K562 (cell line): Measurements from ENCODE around the gene CIB2. TPM values are rescaled to one million over a fixed set of nuclear protein-coding genes. Genes with fewer than 3 reads are reported as not detected.

Experiments used
- ATAC-seq: fragments of 200-7000 bp; cut with Tn5 transposase; 3 replicates; pipeline ENCODE4 v1.9.1; 2020; ENCODE audit warnings: moderate library complexity
- BruUV-seq: library from RNA; stranded (reverse); fragments of 400-500 nt; replicated peaks from 2 replicates; lab custom pipeline; 2021; lab: Mats Ljungman, UMichigan
- CTCF ChIA-PET: fragments of 300-600 bp; formaldehyde crosslinking; extraction: SDS; loops from one replicate; lab custom pipeline; 2021; ENCODE audit warnings: low intra/inter-chr PET ratio; lab: Yijun Ruan, JAX
- POLR2A ChIA-PET: fragments of 300-600, 350-650 bp; sonication (Branson Sonifier 250); formaldehyde crosslinking; extraction: SDS; loops from one replicate; lab custom pipeline; 2021; ENCODE audit warnings: antibody characterized with exemption, inconsistent platforms; lab: Yijun Ruan, JAX
- DNase-seq, 4 experiments: peaks; one replicate each; pipeline versions ENCODE4 v3.0.0 to v3.0.0-alpha.2; 2011 to 2018; ENCODE audit warnings: low spot score in 3 of 4, mixed read lengths in 3 of 4; ENCODE audit errors: extremely low read depth in 1 of 4
- FAIRE-seq: peaks from 2 replicates; lab custom pipeline; 2011; peaks lifted over from hg19 to GRCh38; lab: Jason Lieb, UNC
- H2AFZ ChIP-seq: 2 replicates; pipeline ENCODE4 v1.6.0; 2011; ENCODE audit warnings: low read depth, low read length, control low read depth, inconsistent platforms
- H3K27ac ChIP-seq: fragments of 200-600 bp; 3 replicates; pipeline ENCODE4 v1.8.0; 2011; ENCODE audit warnings: low read depth, mild to moderate bottlenecking, control low read depth, inconsistent platforms, low read length, moderate library complexity, mixed read lengths; ENCODE audit errors: extremely low read depth
- H3K27me3 ChIP-seq, 2 experiments: fragments of 300-600 bp in 1 of 2; 2 replicates in 1 of 2; 3 replicates in 1 of 2; pipeline versions ENCODE4 v1.6.0 to v1.8.0; 2011; ENCODE audit warnings: inconsistent platforms in 2 of 2, low read length in 2 of 2, mild to moderate bottlenecking in 1 of 2, mixed read lengths in 1 of 2, moderate library complexity in 1 of 2; ENCODE audit not compliant: control insufficient read depth in 2 of 2, insufficient read depth in 2 of 2
- H3K36me3 ChIP-seq: fragments of 300-600 bp; 3 replicates; pipeline ENCODE4 v1.8.0; 2011; ENCODE audit warnings: mild to moderate bottlenecking, low read length, inconsistent platforms; ENCODE audit not compliant: control insufficient read depth, insufficient read depth
- H3K4me1 ChIP-seq, 2 experiments: fragments of 200-600 bp in 1 of 2; replicated peaks in 1 of 2; 2 replicates in 1 of 2; 3 replicates in 1 of 2; pipeline versions ENCODE4 v1.5.1 to v1.8.0; 2011; ENCODE audit warnings: inconsistent platforms in 2 of 2, low read length in 2 of 2, mild to moderate bottlenecking in 1 of 2, mixed read lengths in 1 of 2, moderate library complexity in 1 of 2; ENCODE audit not compliant: control insufficient read depth in 2 of 2, insufficient read depth in 2 of 2
- H3K4me2 ChIP-seq: 2 replicates; pipeline ENCODE4 v1.6.1; 2011; ENCODE audit warnings: low read length, control low read depth, inconsistent platforms, mixed read lengths; ENCODE audit not compliant: insufficient read depth
- H3K4me3 ChIP-seq: fragments of 200-600 bp; sonication (generic), shearing (Covaris generic); 2 replicates; pipeline ENCODE4 v1.5.1; 2016; ENCODE audit warnings: control low read depth, inconsistent platforms
- H3K79me2 ChIP-seq: fragments of 200-600 bp; 3 replicates; pipeline ENCODE4 v1.8.0; 2011; ENCODE audit warnings: low read length, inconsistent platforms; ENCODE audit not compliant: control insufficient read depth, insufficient read depth
- H3K9ac ChIP-seq, 2 experiments: 2 replicates each; pipeline versions ENCODE4 v1.6.0 to v1.6.1; 2011; ENCODE audit warnings: low read depth in 2 of 2, low read length in 2 of 2, control low read depth in 1 of 2, inconsistent platforms in 1 of 2, mild to moderate bottlenecking in 1 of 2, mixed read lengths in 1 of 2; ENCODE audit not compliant: insufficient read depth in 1 of 2
- H3K9me1 ChIP-seq: one replicate; pipeline ENCODE4 v1.6.0; 2011; ENCODE audit warnings: inconsistent platforms, mild to moderate bottlenecking, low read length, moderate library complexity; ENCODE audit not compliant: control insufficient read depth, insufficient read depth
- H3K9me3 ChIP-seq: replicated peaks from 2 replicates; pipeline ENCODE4 v1.5.1; 2011; ENCODE audit warnings: low read depth, low read length, inconsistent platforms; ENCODE audit not compliant: control insufficient read depth, insufficient read depth
- H4K20me1 ChIP-seq: replicated peaks from 2 replicates; pipeline ENCODE4 v1.6.1; 2011; ENCODE audit warnings: low read length, inconsistent platforms, mixed read lengths; ENCODE audit not compliant: control insufficient read depth, insufficient read depth
- ARID1B ChIP-seq: fragments of 450-650 bp; IDR thresholded peaks from 2 replicates; pipeline ENCODE4 v1.6.1; 2016; ENCODE audit warnings: antibody characterized with exemption, mild to moderate bottlenecking, inconsistent platforms
- ARNT ChIP-seq, 2 experiments: fragments of 450-650 bp; IDR thresholded peaks; 2 replicates each; pipeline ENCODE4 v1.6.1; 2016; ENCODE audit warnings: mild to moderate bottlenecking in 1 of 2
- CBFA2T2 ChIP-seq: fragments of 450-650 bp; conservative IDR thresholded peaks from 2 replicates; pipeline ENCODE4 v1.6.1; 2017; ENCODE audit warnings: mild to moderate bottlenecking
- CHAMP1 ChIP-seq: fragments of 450-650 bp; IDR thresholded peaks from 2 replicates; pipeline ENCODE4 v1.6.1; 2016; ENCODE audit warnings: mild to moderate bottlenecking
- DIDO1 ChIP-seq: fragments of 450-650 bp; IDR thresholded peaks from 2 replicates; pipeline ENCODE4 v1.6.1; 2016; ENCODE audit warnings: low read depth, missing biosample characterization, missing genetic modification characterization
- ELF1 ChIP-seq: fragments of 200-800 bp; sonication (Bioruptor generic); IDR thresholded peaks from 2 replicates; pipeline ENCODE4 v1.6.1; 2016; ENCODE audit warnings: missing genetic modification characterization, missing compliant biosample characterization
- FOXJ2 ChIP-seq: fragments of 200-800 bp; sonication (Bioruptor generic); IDR thresholded peaks from 2 replicates; pipeline ENCODE4 v1.6.1; 2016; ENCODE audit warnings: missing genetic modification characterization, missing compliant biosample characterization
- GATAD2B ChIP-seq: fragments of 450-650 bp; IDR thresholded peaks from 2 replicates; pipeline ENCODE4 v1.6.1; 2017; ENCODE audit warnings: mild to moderate bottlenecking, borderline replicate concordance
- HNRNPK ChIP-seq: fragments of 200-400 bp; formaldehyde crosslinking; IDR thresholded peaks from one replicate; pipeline ENCODE4 v1.6.1; 2018; ENCODE audit warnings: mild to moderate bottlenecking, low read depth, low read length; ENCODE audit not compliant: poor library complexity, severe bottlenecking
- JUNB ChIP-seq: fragments of 450-650 bp; formaldehyde crosslinking; conservative IDR thresholded peaks from 2 replicates; pipeline ENCODE4 v1.4.0; 2020; ENCODE audit warnings: mild to moderate bottlenecking
- MIER1 ChIP-seq: fragments of 450-650 bp; IDR thresholded peaks from 2 replicates; pipeline ENCODE4 v1.6.1; 2016; ENCODE audit warnings: antibody characterized with exemption, mild to moderate bottlenecking, low read depth
- MYC ChIP-seq, 2 experiments: fragments of 250-450 bp in 1 of 2; sonication (Bioruptor Pico) in 1 of 2; IDR thresholded peaks; 2 replicates each; pipeline versions ENCODE4 v1.5.1 to v1.6.1; 2012 to 2021; ENCODE audit warnings: low read depth in 2 of 2, borderline replicate concordance in 1 of 2, improper control_type of control experiment in 1 of 2, low read length in 1 of 2, mild to moderate bottlenecking in 1 of 2, moderate library complexity in 1 of 2
- POLR2A ChIP-seq: fragments of 450-650 bp; conservative IDR thresholded peaks from 2 replicates; pipeline ENCODE4 v1.6.1; 2016
- SMARCE1 ChIP-seq: fragments of 450-650 bp; IDR thresholded peaks from 2 replicates; pipeline ENCODE4 v1.7.1; 2016; ENCODE audit warnings: mild to moderate bottlenecking
- ZNF140 ChIP-seq: fragments of 250-450 bp; sonication (Bioruptor Pico); IDR thresholded peaks from 2 replicates; pipeline ENCODE4 v1.8.0; 2021; ENCODE audit warnings: moderate library complexity, mild to moderate bottlenecking, inconsistent platforms
- WGBS: fragments of 100-300 bp; shearing (Covaris generic); methylation state at CpG from one replicate; pipeline ENCODE4 v1.1.6; 2016; ENCODE audit warnings: low coverage, mixed read lengths; ENCODE audit not compliant: insufficient coverage; ENCODE audit errors: missing lambda C conversion rate; 5-methylcytosine and 5-hydroxymethylcytosine counted together
- in situ Hi-C: fragments of 300-500 bp; cut with MboI; formaldehyde crosslinking; loops from 4 replicates; pipeline ENCODE4 v1.15.0; 2018; ENCODE audit warnings: inconsistent platforms, mixed read lengths
- intact Hi-C: fragments of 100-400 bp; cut with micrococcal nuclease; formaldehyde crosslinking; loops from 2 replicates; pipeline ENCODE4 v1.14.2; 2022
- polyA plus RNA-seq, 8 experiments: library from polyadenylated mRNA; depleted of rRNA in 4 of 8; stranded (reverse) in 5 of 8; unstranded in 3 of 8; fragments of >200 nt; fragmentation: Nextera tagmentation in 2 of 8; fragmentation: Illumina TruSeq in 1 of 8; extraction: Ambion mirVana in 2 of 8; extraction: Trizol in 1 of 8; gene quantifications; 2 replicates each; pipeline versions ENCODE4 v1.2.1 to v1.2.3, GENCODE V29; 2011 to 2014; ENCODE audit warnings: inconsistent platforms in 1 of 8, missing spikeins in 1 of 8
- total RNA-seq, 7 experiments: library from RNA; depleted of rRNA in 6 of 7; stranded (reverse); fragments of >200 nt in 6 of 7; fragmentation: Illumina TruSeq in 2 of 7; extraction: Trizol in 2 of 7; gene quantifications; 2 replicates each; pipeline versions ENCODE4 v1.2.1 to v1.2.3, GENCODE V29; 2011 to 2021; ENCODE audit warnings: low replicate concordance in 1 of 7
- TF ChIP-seq, protein P1 (sequence below): sonication (generic); formaldehyde crosslinking; IDR thresholded peaks from 2 replicates; pipeline ENCODE4 v1.9.0; 2022; ENCODE audit warnings: mild to moderate bottlenecking, missing genetic modification reagents
- TF ChIP-seq, protein P2 (sequence below), 2 experiments: IDR thresholded peaks; 2 replicates each; pipeline ENCODE4 v1.6.1; 2011; ENCODE audit warnings: borderline replicate concordance in 1 of 2, control low read depth in 1 of 2, low read depth in 1 of 2, low read length in 1 of 2, mild to moderate bottlenecking in 1 of 2, mixed read lengths in 1 of 2, moderate library complexity in 1 of 2; ENCODE audit not compliant: insufficient read depth in 1 of 2, insufficient read length in 1 of 2, poor library complexity in 1 of 2, severe bottlenecking in 1 of 2; ENCODE audit errors: extremely low read depth in 1 of 2

The CIB2 gene
- total and polyA plus RNA-seq, 9 of the 15 experiments (the other 6 are each of a cell fraction or from before 2014, with no cell fraction given): 1.5 to 37.4 (median 19.4) TPM

- TSS peak; percentile 85 for BruUV-seq
- 3% methylated on average over 13 of the region's 14 CpGs for WGBS
- intact Hi-C loops: no loop called here
- no peak for DNase-seq
- no peaks in the 10 kb centered on the region for H3K9me3 ChIP-seq
- in situ Hi-C loops: no loop called here
- peaks cover 36% of the 10 kb centered on the region for H3K79me2 ChIP-seq
- peak overlapping the region; percentile 83 for H3K4me3 ChIP-seq
- POLR2A ChIA-PET: interaction anchor here (0.7 to 1.6 kb wide), 11 partner anchors 8 to 701 kb away, joined by 3 to 7 read pairs (median 3); partner anchors contain the start of gene CIB2
- no peaks in the 10 kb centered on the region for H3K9me1 ChIP-seq
- H2AFZ ChIP-seq: peak overlapping the region; percentile 83
- CTCF ChIA-PET: no interaction called here
- H3K4me1 ChIP-seq: peaks cover 20 to 23% of the 10 kb centered on the region in 2 experiments; a peak in 4 of 5 replicates
- H4K20me1 ChIP-seq: peaks cover 2% of the 10 kb centered on the region
- H3K9ac ChIP-seq: peak overlapping the region; percentile 60 to 69
- peak overlapping the region; percentile 70 for H3K27ac ChIP-seq
- FAIRE-seq: peak; percentile 40
- no peaks in the 10 kb centered on the region for H3K27me3 ChIP-seq
- ATAC-seq: peak; percentile 24
- peaks cover 10% of the 10 kb centered on the region; the same call in 1 of the 3 replicates for H3K36me3 ChIP-seq
- H3K4me2 ChIP-seq: peak overlapping the region; percentile 79
- TF ChIP-seq, protein P1, sequence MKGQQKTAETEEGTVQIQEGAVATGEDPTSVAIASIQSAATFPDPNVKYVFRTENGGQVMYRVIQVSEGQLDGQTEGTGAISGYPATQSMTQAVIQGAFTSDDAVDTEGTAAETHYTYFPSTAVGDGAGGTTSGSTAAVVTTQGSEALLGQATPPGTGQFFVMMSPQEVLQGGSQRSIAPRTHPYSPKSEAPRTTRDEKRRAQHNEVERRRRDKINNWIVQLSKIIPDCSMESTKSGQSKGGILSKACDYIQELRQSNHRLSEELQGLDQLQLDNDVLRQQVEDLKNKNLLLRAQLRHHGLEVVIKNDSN: no peak
- TF ChIP-seq MYC (IDR thresholded peaks at IDR 0.05; ENCODE audit: low read depth, low read length) (no peak), MYC (CRISPR knock-in tag; IDR thresholded peaks at IDR 0.05; ENCODE audit: borderline replicate concordance, low read depth) (no peak), ELF1 (no peak), FOXJ2 (tag) (no peak), MIER1 (peak; percentile 27; the same call in 1 of the 2 replicates), CBFA2T2 (no peak), CHAMP1 (no peak), SMARCE1 (peak; percentile 39; the same call in 1 of the 2 replicates), ZNF140 (no peak), JUNB (CRISPR knock-in tag) (no peak), HNRNPK (no peak), POLR2A (no peak), GATAD2B (no peak), ARID1B (no peak), ARNT (IDR thresholded peaks at IDR 0.05) (peak in 1 of 2 experiments; percentile 64; a peak in 1 of 4 replicates), DIDO1 (tag) (no peak)
- TF ChIP-seq, protein P2, sequence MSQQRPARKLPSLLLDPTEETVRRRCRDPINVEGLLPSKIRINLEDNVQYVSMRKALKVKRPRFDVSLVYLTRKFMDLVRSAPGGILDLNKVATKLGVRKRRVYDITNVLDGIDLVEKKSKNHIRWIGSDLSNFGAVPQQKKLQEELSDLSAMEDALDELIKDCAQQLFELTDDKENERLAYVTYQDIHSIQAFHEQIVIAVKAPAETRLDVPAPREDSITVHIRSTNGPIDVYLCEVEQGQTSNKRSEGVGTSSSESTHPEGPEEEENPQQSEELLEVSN (IDR thresholded peaks at IDR 0.05; ENCODE audit: borderline replicate concordance in 1 of 2, extremely low read depth in 1 of 2, insufficient read depth in 1 of 2, insufficient read length in 1 of 2, low read depth in 1 of 2, low read length in 1 of 2, poor library complexity in 1 of 2, severe bottlenecking in 1 of 2): no peak
Measured at GRCh38 chr15:78148392-78149067, 17.3 kb upstream of the CIB2 start.
